CD4-positive, alpha-beta T cell treated with Interleukin-15 for 1 hour (primary cell): Measurements from ENCODE around the gene MLLT1.
"Not testable (repeated sequence)": the region's sequence is repeated elsewhere in the genome, so short reads cannot be mapped to it uniquely, and the experiment has no call there.

Experiments used
- DNase-seq: peaks from one replicate; pipeline ENCODE4 v3.0.0-alpha.2; 2020

Gene MLLT1

GRCh38 chr19:6279931-6280591, at the start of gene MLLT1:
Gene MLLT1, minus strand, starts transcription at chr19:6279975. Its CDS starts 191 bp downstream, at chr19:6279784.
- DNase-seq = peak; percentile 97

- DNase-seq = no peak
These were observed 47.0 kb upstream of the MLLT1 start for GRCh38 chr19:6326815-6327214.

- no peak for DNase-seq
These were observed 45.8 kb upstream of the MLLT1 start for GRCh38 chr19:6325614-6326013.

GRCh38 chr19:6324757-6325156, 45.0 kb upstream of the MLLT1 start:
- DNase-seq = no peak

- no peak for DNase-seq
These were observed 42.5 kb upstream of the MLLT1 start for GRCh38 chr19:6322284-6322683.

- no peak for DNase-seq
These were observed 39.6 kb upstream of the MLLT1 start for GRCh38 chr19:6319376-6319775.

GRCh38 chr19:6318772-6319171, 39.0 kb upstream of the MLLT1 start:
- no peak for DNase-seq

- DNase-seq = not testable (repeated sequence)
These were observed 35.9 kb upstream of the MLLT1 start for GRCh38 chr19:6315646-6316045.

- no peak for DNase-seq
These were observed 33.7 kb upstream of the MLLT1 start for GRCh38 chr19:6313398-6313969.

GRCh38 chr19:6312018-6312417, 32.2 kb upstream of the MLLT1 start:
- no peak for DNase-seq

- no peak for DNase-seq
These were observed 18.6 kb upstream of the MLLT1 start for GRCh38 chr19:6298413-6298812.

- DNase-seq = no peak
These were observed 17.4 kb upstream of the MLLT1 start for GRCh38 chr19:6297202-6297601.

GRCh38 chr19:6292006-6292405, 12.2 kb upstream of the MLLT1 start:
- DNase-seq = no peak

- DNase-seq = no peak
These were observed 9.0 kb upstream of the MLLT1 start for GRCh38 chr19:6288737-6289136.

- no peak for DNase-seq
These were observed 7.6 kb upstream of the MLLT1 start for GRCh38 chr19:6287269-6287885.

GRCh38 chr19:6286676-6287075, 6.9 kb upstream of the MLLT1 start:
- no peak for DNase-seq

GRCh38 chr19:6282393-6282792, 2.6 kb upstream of the MLLT1 start:
- DNase-seq = not testable (repeated sequence)

- DNase-seq = no peak
These were observed 200 bp downstream of the MLLT1 start for GRCh38 chr19:6279620-6279930.

GRCh38 chr19:6278740-6279619, 795 bp downstream of the MLLT1 start:
- no peak for DNase-seq

GRCh38 chr19:6278051-6278450, 1.7 kb downstream of the MLLT1 start:
- no peak for DNase-seq

- no peak for DNase-seq
These were observed 3.3 kb downstream of the MLLT1 start for GRCh38 chr19:6276447-6276846.

GRCh38 chr19:6275170-6275744, 4.5 kb downstream of the MLLT1 start:
- no peak for DNase-seq

GRCh38 chr19:6274756-6275155, 5.0 kb downstream of the MLLT1 start:
- DNase-seq = no peak
